HEK293 (cell line): Measurements from ENCODE around the gene TSC22D3.
A peak's percentile ranks its signal among the peaks of the same experiment; 100 is the strongest.

Experiments
- CTCF ChIA-PET: fragments of 350-600 bp; formaldehyde crosslinking; extraction: SDS; loops from one replicate; lab custom pipeline; 2021; ENCODE audit warnings: antibody characterized with exemption; lab: Yijun Ruan, JAX
- POLR2A ChIA-PET: fragments of 300-600 bp; formaldehyde crosslinking; extraction: SDS; loops from one replicate; lab custom pipeline; 2020; ENCODE audit warnings: antibody characterized with exemption, inconsistent platforms; lab: Yijun Ruan, JAX
- H3K27ac ChIP-seq: fragments of 200-500 bp; sonication (Bioruptor generic); 2 replicates; pipeline ENCODE4 v1.5.1; 2014; ENCODE audit warnings: low read depth, low read length, control low read depth, inconsistent platforms; ENCODE audit errors: extremely low read depth
- H3K36me3 ChIP-seq, 2 experiments: fragments of 200-500 bp in 1 of 2; sonication (Bioruptor generic) in 1 of 2; 1 replicate in 1 of 2; 2 replicates in 1 of 2; pipeline ENCODE4 v1.5.1; 2014 to 2017; ENCODE audit warnings: inconsistent platforms in 2 of 2, low read length in 2 of 2; ENCODE audit not compliant: control insufficient read depth in 2 of 2, insufficient read depth in 1 of 2
- H3K4me1 ChIP-seq: fragments of 200-500 bp; sonication (Bioruptor generic); 2 replicates; pipeline ENCODE4 v1.5.1; 2014; ENCODE audit warnings: mild to moderate bottlenecking, low read length, inconsistent platforms; ENCODE audit not compliant: control insufficient read depth, insufficient read depth
- H3K4me3 ChIP-seq: 2 replicates; pipeline ENCODE4 v1.5.1; 2011; ENCODE audit warnings: low read depth, mild to moderate bottlenecking, control low read depth, low read length, moderate library complexity
- H3K9me3 ChIP-seq: fragments of 200-500 bp; sonication (Bioruptor generic); 2 replicates; pipeline ENCODE4 v1.5.1; 2014; ENCODE audit warnings: low read depth, low read length, inconsistent platforms; ENCODE audit not compliant: control insufficient read depth, insufficient read depth
- INSM2 ChIP-seq: fragments of 450-650 bp; formaldehyde crosslinking; IDR thresholded peaks from 2 replicates; pipeline ENCODE4 v1.5.1; 2016; ENCODE audit warnings: missing biosample characterization, missing genetic modification characterization
- KLF17 ChIP-seq: fragments of 450-650 bp; formaldehyde crosslinking; IDR thresholded peaks from 2 replicates; pipeline ENCODE4 v1.5.1; 2016; ENCODE audit warnings: missing biosample characterization, missing genetic modification characterization
- SALL2 ChIP-seq: fragments of 450-650 bp; formaldehyde crosslinking; IDR thresholded peaks from 2 replicates; pipeline ENCODE4 v1.5.0; 2017; ENCODE audit warnings: missing biosample characterization, mild to moderate bottlenecking, missing genetic modification characterization, borderline replicate concordance
- WT1 ChIP-seq: fragments of 450-650 bp; formaldehyde crosslinking; IDR thresholded peaks from 2 replicates; pipeline ENCODE4 v1.5.1; 2016; ENCODE audit warnings: missing biosample characterization, missing genetic modification characterization
- YY2 ChIP-seq: fragments of 450-650 bp; formaldehyde crosslinking; IDR thresholded peaks from 2 replicates; pipeline ENCODE4 v1.5.1; 2016; ENCODE audit warnings: missing biosample characterization, missing genetic modification characterization
- ZFP41 ChIP-seq: fragments of 450-650 bp; formaldehyde crosslinking; IDR thresholded peaks from 2 replicates; pipeline ENCODE4 v1.5.1; 2016; ENCODE audit warnings: missing biosample characterization, missing genetic modification characterization, borderline replicate concordance
- ZNF140 ChIP-seq: fragments of 450-650 bp; formaldehyde crosslinking; IDR thresholded peaks from 2 replicates; pipeline ENCODE4 v1.5.1; 2016; ENCODE audit warnings: missing biosample characterization, missing genetic modification characterization
- ZNF16 ChIP-seq: fragments of 450-650 bp; formaldehyde crosslinking; IDR thresholded peaks from 2 replicates; pipeline ENCODE4 v1.5.1; 2016; ENCODE audit warnings: low read depth, missing biosample characterization, missing genetic modification characterization
- ZNF19 ChIP-seq: fragments of 450-650 bp; formaldehyde crosslinking; IDR thresholded peaks from 2 replicates; pipeline ENCODE4; 2016; ENCODE audit warnings: missing biosample characterization, missing genetic modification characterization, low read depth
- ZNF2 ChIP-seq: fragments of 450-650 bp; formaldehyde crosslinking; IDR thresholded peaks from 2 replicates; pipeline ENCODE4 v1.5.1; 2016; ENCODE audit warnings: missing biosample characterization, missing genetic modification characterization
- ZNF221 ChIP-seq: fragments of 450-650 bp; formaldehyde crosslinking; IDR thresholded peaks from 2 replicates; pipeline ENCODE4 v1.5.1; 2017; ENCODE audit warnings: missing biosample characterization, missing genetic modification characterization, borderline replicate concordance
- ZNF26 ChIP-seq: fragments of 450-650 bp; formaldehyde crosslinking; IDR thresholded peaks from 2 replicates; pipeline ENCODE4 v1.5.1; 2016; ENCODE audit warnings: missing biosample characterization, missing genetic modification characterization
- ZNF341 ChIP-seq: fragments of 450-650 bp; formaldehyde crosslinking; IDR thresholded peaks from 2 replicates; pipeline ENCODE4; 2016; ENCODE audit warnings: low read depth, missing biosample characterization, missing genetic modification characterization
- ZNF350 ChIP-seq: fragments of 450-650 bp; formaldehyde crosslinking; IDR thresholded peaks from 2 replicates; pipeline ENCODE4 v1.5.0; 2017; ENCODE audit warnings: missing biosample characterization, mild to moderate bottlenecking, missing genetic modification characterization
- ZNF366 ChIP-seq: fragments of 450-650 bp; formaldehyde crosslinking; conservative IDR thresholded peaks from 2 replicates; pipeline ENCODE4 v1.5.1; 2016; ENCODE audit warnings: missing biosample characterization, missing genetic modification characterization
- ZNF426 ChIP-seq: fragments of 450-650 bp; formaldehyde crosslinking; IDR thresholded peaks from 2 replicates; pipeline ENCODE4 v1.5.1; 2017; ENCODE audit warnings: missing biosample characterization, missing genetic modification characterization, mild to moderate bottlenecking, inconsistent platforms, moderate library complexity
- ZNF580 ChIP-seq: fragments of 450-650 bp; formaldehyde crosslinking; IDR thresholded peaks from 2 replicates; pipeline ENCODE4 v1.5.1; 2016; ENCODE audit warnings: missing biosample characterization, missing genetic modification characterization
- ZNF596 ChIP-seq: fragments of 450-650 bp; IDR thresholded peaks from 2 replicates; pipeline ENCODE4 v1.5.0; 2018; ENCODE audit warnings: missing biosample characterization, mild to moderate bottlenecking, missing genetic modification characterization, moderate library complexity
- ZNF600 ChIP-seq: fragments of 450-650 bp; formaldehyde crosslinking; IDR thresholded peaks from 2 replicates; pipeline ENCODE4 v1.5.1; 2016; ENCODE audit warnings: missing biosample characterization, missing genetic modification characterization
- ZNF621 ChIP-seq: fragments of 450-650 bp; formaldehyde crosslinking; IDR thresholded peaks from 2 replicates; pipeline ENCODE4 v1.5.1; 2017; ENCODE audit warnings: missing biosample characterization, missing genetic modification characterization
- ZNF623 ChIP-seq: fragments of 450-650 bp; formaldehyde crosslinking; IDR thresholded peaks from 2 replicates; pipeline ENCODE4 v1.5.1; 2016; ENCODE audit warnings: missing biosample characterization, missing genetic modification characterization
- ZNF626 ChIP-seq: fragments of 450-650 bp; sonication (Bioruptor Pico); formaldehyde crosslinking; IDR thresholded peaks from 2 replicates; pipeline ENCODE4 v1.5.1; 2018; ENCODE audit warnings: missing biosample characterization, missing genetic modification characterization, inconsistent platforms
- ZNF629 ChIP-seq: fragments of 450-650 bp; formaldehyde crosslinking; IDR thresholded peaks from 2 replicates; pipeline ENCODE4 v1.5.1; 2017; ENCODE audit warnings: missing biosample characterization, missing genetic modification characterization
- ZNF707 ChIP-seq: fragments of 450-650 bp; formaldehyde crosslinking; IDR thresholded peaks from 2 replicates; pipeline ENCODE4 v1.5.1; 2016; ENCODE audit warnings: missing biosample characterization, missing genetic modification characterization
- ZNF76 ChIP-seq: fragments of 450-650 bp; formaldehyde crosslinking; IDR thresholded peaks from 2 replicates; pipeline ENCODE4; 2016; ENCODE audit warnings: low read depth, missing biosample characterization, missing genetic modification characterization, borderline replicate concordance
- ZNF776 ChIP-seq: fragments of 450-650 bp; formaldehyde crosslinking; IDR thresholded peaks from 2 replicates; pipeline ENCODE4 v1.5.0; 2017; ENCODE audit warnings: missing biosample characterization, missing genetic modification characterization, borderline replicate concordance
- TF ChIP-seq, protein P1 (sequence below): fragments of 450-650 bp; formaldehyde crosslinking; IDR thresholded peaks from 2 replicates; pipeline ENCODE4 v1.5.1; 2016; ENCODE audit warnings: missing biosample characterization, missing genetic modification characterization
- TF ChIP-seq, protein P2 (sequence below): fragments of 450-650 bp; formaldehyde crosslinking; IDR thresholded peaks from 2 replicates; pipeline ENCODE4 v1.5.1; 2016; ENCODE audit warnings: missing biosample characterization, missing genetic modification characterization
- TF ChIP-seq, protein P3 (sequence below): fragments of 450-650 bp; formaldehyde crosslinking; IDR thresholded peaks from 2 replicates; pipeline ENCODE4 v1.5.1; 2017; ENCODE audit warnings: missing biosample characterization, mild to moderate bottlenecking, missing genetic modification characterization, moderate library complexity

The TSC22D3 gene

GRCh38 chrX:107729558-107730297 is 45.9 kb downstream of the TSC22D3 start:
- ChIA-PET CTCF (interaction anchor here (0.6 to 4.3 kb wide), 10 partner anchors 8 to 75 kb away, joined by 3 to 25 read pairs (median 4); partner anchors contain the start of genes NCBP2L and TSC22D3), POLR2A (interaction anchor here (0.6 to 4.5 kb wide), 5 partner anchors 8 to 50 kb away, joined by 3 to 45 read pairs (median 5); no protein-coding TSS in a partner anchor)
- no peak overlapping the region for H3K4me3 ChIP-seq
- peak overlapping the region; percentile 70 for H3K27ac ChIP-seq
- H3K9me3 ChIP-seq, result no peaks in the 10 kb centered on the region
- peaks cover 28% of the 10 kb centered on the region for H3K4me1 ChIP-seq
- H3K36me3 ChIP-seq, result no peaks in the 10 kb centered on the region
- no peak for TF ChIP-seq ZNF366 (tag by site-specific recombination)
- no peak for TF ChIP-seq ZNF16 (tag by site-specific recombination)
- no peak for TF ChIP-seq YY2 (tag by site-specific recombination)
- no peak for TF ChIP-seq ZNF426 (tag by site-specific recombination)
- no peak for TF ChIP-seq ZNF2 (tag by site-specific recombination)
- no peak for TF ChIP-seq ZNF350
- peak; percentile 74 for TF ChIP-seq ZNF580 (tag by site-specific recombination)
- TF ChIP-seq, protein P1, sequence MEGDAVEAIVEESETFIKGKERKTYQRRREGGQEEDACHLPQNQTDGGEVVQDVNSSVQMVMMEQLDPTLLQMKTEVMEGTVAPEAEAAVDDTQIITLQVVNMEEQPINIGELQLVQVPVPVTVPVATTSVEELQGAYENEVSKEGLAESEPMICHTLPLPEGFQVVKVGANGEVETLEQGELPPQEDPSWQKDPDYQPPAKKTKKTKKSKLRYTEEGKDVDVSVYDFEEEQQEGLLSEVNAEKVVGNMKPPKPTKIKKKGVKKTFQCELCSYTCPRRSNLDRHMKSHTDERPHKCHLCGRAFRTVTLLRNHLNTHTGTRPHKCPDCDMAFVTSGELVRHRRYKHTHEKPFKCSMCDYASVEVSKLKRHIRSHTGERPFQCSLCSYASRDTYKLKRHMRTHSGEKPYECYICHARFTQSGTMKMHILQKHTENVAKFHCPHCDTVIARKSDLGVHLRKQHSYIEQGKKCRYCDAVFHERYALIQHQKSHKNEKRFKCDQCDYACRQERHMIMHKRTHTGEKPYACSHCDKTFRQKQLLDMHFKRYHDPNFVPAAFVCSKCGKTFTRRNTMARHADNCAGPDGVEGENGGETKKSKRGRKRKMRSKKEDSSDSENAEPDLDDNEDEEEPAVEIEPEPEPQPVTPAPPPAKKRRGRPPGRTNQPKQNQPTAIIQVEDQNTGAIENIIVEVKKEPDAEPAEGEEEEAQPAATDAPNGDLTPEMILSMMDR (tag by site-specific recombination), result peak; percentile 71; the same call in 1 of the 2 replicates
- peak; percentile 78 for TF ChIP-seq KLF17 (tag by site-specific recombination)
- no peak for TF ChIP-seq ZNF26 (tag by site-specific recombination)
- TF ChIP-seq, protein P2, sequence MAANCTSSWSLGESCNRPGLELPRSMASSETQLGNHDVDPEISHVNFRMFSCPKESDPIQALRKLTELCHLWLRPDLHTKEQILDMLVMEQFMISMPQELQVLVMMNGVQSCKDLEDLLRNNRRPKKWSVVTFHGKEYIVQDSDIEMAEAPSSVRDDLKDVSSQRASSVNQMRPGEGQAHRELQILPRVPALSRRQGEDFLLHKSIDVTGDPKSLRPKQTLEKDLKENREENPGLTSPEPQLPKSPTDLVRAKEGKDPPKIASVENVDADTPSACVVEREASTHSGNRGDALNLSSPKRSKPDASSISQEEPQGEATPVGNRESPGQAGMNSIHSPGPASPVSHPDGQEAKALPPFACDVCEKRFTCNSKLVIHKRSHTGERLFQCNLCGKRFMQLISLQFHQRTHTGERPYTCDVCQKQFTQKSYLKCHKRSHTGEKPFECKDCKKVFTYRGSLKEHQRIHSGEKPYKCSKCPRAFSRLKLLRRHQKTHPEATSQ, result no peak
- no peak for TF ChIP-seq ZNF707 (tag by site-specific recombination)
- TF ChIP-seq ZNF623 (tag by site-specific recombination), result no peak
- TF ChIP-seq SALL2 (tag by site-specific recombination), result no peak
- no peak for TF ChIP-seq ZNF600 (tag by site-specific recombination)
- TF ChIP-seq ZNF621 (tag by site-specific recombination), result no peak
- no peak for TF ChIP-seq ZNF221 (tag by site-specific recombination)
- TF ChIP-seq INSM2 (tag by site-specific recombination), result no peak
- TF ChIP-seq ZNF140 (tag by site-specific recombination), result no peak
- no peak for TF ChIP-seq ZNF776 (tag by site-specific recombination)
- TF ChIP-seq, protein P3, sequence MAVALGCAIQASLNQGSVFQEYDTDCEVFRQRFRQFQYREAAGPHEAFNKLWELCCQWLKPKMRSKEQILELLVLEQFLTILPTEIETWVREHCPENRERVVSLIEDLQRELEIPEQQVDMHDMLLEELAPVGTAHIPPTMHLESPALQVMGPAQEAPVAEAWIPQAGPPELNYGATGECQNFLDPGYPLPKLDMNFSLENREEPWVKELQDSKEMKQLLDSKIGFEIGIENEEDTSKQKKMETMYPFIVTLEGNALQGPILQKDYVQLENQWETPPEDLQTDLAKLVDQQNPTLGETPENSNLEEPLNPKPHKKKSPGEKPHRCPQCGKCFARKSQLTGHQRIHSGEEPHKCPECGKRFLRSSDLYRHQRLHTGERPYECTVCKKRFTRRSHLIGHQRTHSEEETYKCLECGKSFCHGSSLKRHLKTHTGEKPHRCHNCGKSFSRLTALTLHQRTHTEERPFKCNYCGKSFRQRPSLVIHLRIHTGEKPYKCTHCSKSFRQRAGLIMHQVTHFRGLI (tag by site-specific recombination), result no peak
- peak; percentile 95 for TF ChIP-seq WT1 (tag by site-specific recombination)
- TF ChIP-seq ZNF341 (tag by site-specific recombination), result peak; percentile 45; the same call in 1 of the 2 replicates
- TF ChIP-seq ZNF76 (tag by site-specific recombination), result no peak
- TF ChIP-seq ZNF629 (tag by site-specific recombination), result no peak
- TF ChIP-seq ZNF19, result no peak
- TF ChIP-seq ZNF626 (tag by site-specific recombination), result no peak
- no peak for TF ChIP-seq ZFP41 (tag by site-specific recombination)
- TF ChIP-seq ZNF596 (tag by site-specific recombination), result no peak
